GM12878 (cell line): ENCODE data around the gene GATAD2B. TPM values are rescaled to one million over a fixed set of nuclear protein-coding genes. Genes with fewer than 3 reads are reported as not detected.

Experiments
- ATAC-seq: fragments of 200-7000 bp; cut with Tn5 transposase; 3 replicates; pipeline ENCODE4 v1.9.1; 2020; ENCODE audit warnings: mild to moderate bottlenecking, moderate library complexity
- BruUV-seq: library from RNA; stranded (reverse); fragments of 400-500 nt; replicated peaks from 2 replicates; lab custom pipeline; 2021; lab: Mats Ljungman, UMichigan
- CTCF ChIA-PET: fragments of 300-600 bp; sonication (Branson Sonifier 250); formaldehyde crosslinking; extraction: SDS; loops from one replicate; lab custom pipeline; 2021; ENCODE audit warnings: inconsistent platforms; lab: Yijun Ruan, JAX
- POLR2A ChIA-PET: fragments of 350-600 bp; formaldehyde crosslinking; extraction: SDS; loops from one replicate; lab custom pipeline; 2021; ENCODE audit warnings: inconsistent platforms; lab: Charles Lee
- RAD21 ChIA-PET: fragments of 300-600 bp; sonication (Branson Sonifier 250); formaldehyde crosslinking; loops from one replicate; lab custom pipeline; 2023; ENCODE audit warnings: antibody characterized with exemption; ENCODE audit not compliant: unreplicated experiment; lab: Charles Lee
- SMC1A ChIA-PET: fragments of 300-600 bp; sonication (Branson Sonifier 250); formaldehyde crosslinking; loops from one replicate; lab custom pipeline; 2023; ENCODE audit not compliant: unreplicated experiment, uncharacterized antibody; lab: Charles Lee
- DNase-seq: peaks from one replicate; pipeline ENCODE4 v3.0.0-alpha.2; 2011; ENCODE audit warnings: low read depth, low spot score
- FAIRE-seq: peaks from 3 replicates; lab custom pipeline; 2011; peaks lifted over from hg19 to GRCh38; lab: Jason Lieb, UNC
- H2AFZ ChIP-seq: 2 replicates; pipeline ENCODE4 v1.6.0; 2011; ENCODE audit warnings: low read depth, low read length, control low read depth; ENCODE audit not compliant: control insufficient read depth
- H3K27ac ChIP-seq: 2 replicates; pipeline ENCODE4 v1.5.1; 2011; ENCODE audit warnings: control low read depth; ENCODE audit not compliant: control insufficient read depth, insufficient read depth
- H3K27me3 ChIP-seq, 2 experiments: replicated peaks in 1 of 2; 2 replicates each; pipeline versions ENCODE4 v1.6.0 to v1.6.1; 2011; ENCODE audit warnings: low read length in 1 of 2; ENCODE audit not compliant: control insufficient read depth in 2 of 2, insufficient read depth in 2 of 2
- H3K36me3 ChIP-seq, 2 experiments: 2 replicates each; pipeline ENCODE4 v1.5.1; 2011; ENCODE audit warnings: low read length in 1 of 2; ENCODE audit not compliant: control insufficient read depth in 2 of 2, insufficient read depth in 2 of 2
- H3K4me1 ChIP-seq: 2 replicates; pipeline ENCODE4 v1.6.1; 2011; ENCODE audit warnings: mild to moderate bottlenecking, low read length, moderate library complexity, mixed read lengths; ENCODE audit not compliant: control insufficient read depth, insufficient read depth
- H3K4me2 ChIP-seq: 2 replicates; pipeline ENCODE4 v1.6.0; 2011; ENCODE audit warnings: control low read depth; ENCODE audit not compliant: control insufficient read depth, insufficient read depth
- H3K4me3 ChIP-seq: fragments of 200-600 bp; sonication (generic); 2 replicates; pipeline ENCODE4 v1.5.1; 2016
- H3K79me2 ChIP-seq: 2 replicates; pipeline ENCODE4 v1.6.0; 2011; ENCODE audit warnings: low read length; ENCODE audit not compliant: control insufficient read depth, insufficient read depth
- H3K9ac ChIP-seq: 2 replicates; pipeline ENCODE4 v1.8.0; 2011; ENCODE audit warnings: low read length, control low read depth, mixed read lengths; ENCODE audit not compliant: control insufficient read depth, insufficient read depth
- H3K9me3 ChIP-seq: replicated peaks from 3 replicates; pipeline ENCODE4 v1.5.1; 2011; ENCODE audit warnings: mild to moderate bottlenecking, low read length; ENCODE audit not compliant: control insufficient read depth, insufficient read depth
- H4K20me1 ChIP-seq: 2 replicates; pipeline ENCODE4 v1.6.0; 2011; ENCODE audit not compliant: control insufficient read depth, insufficient read depth
- CBFB ChIP-seq: IDR thresholded peaks from 2 replicates; pipeline ENCODE4 v1.6.1; 2016; ENCODE audit warnings: antibody characterized with exemption, low read depth
- CTCF ChIP-seq, 3 experiments: IDR thresholded peaks in 2 of 3; conservative IDR thresholded peaks in 1 of 3; 2 replicates each; pipeline ENCODE4 v1.5.1; 2011; ENCODE audit warnings: low read depth in 3 of 3, low read length in 3 of 3, mild to moderate bottlenecking in 3 of 3, control low read depth in 2 of 3, moderate library complexity in 2 of 3, inconsistent platforms in 1 of 3, mixed read lengths in 1 of 3; ENCODE audit not compliant: control insufficient read depth in 2 of 3, insufficient read depth in 1 of 3; ENCODE audit errors: extremely low read depth in 1 of 3
- DPF2 ChIP-seq: fragments of 450-650 bp; IDR thresholded peaks from 2 replicates; pipeline ENCODE4 v1.6.1; 2017; ENCODE audit warnings: mild to moderate bottlenecking
- HCFC1 ChIP-seq: fragments of 150-350 bp; IDR thresholded peaks from 2 replicates; pipeline ENCODE4 v1.6.1; 2014; ENCODE audit warnings: low read length
- MLLT1 ChIP-seq: fragments of 450-650 bp; IDR thresholded peaks from 2 replicates; pipeline ENCODE4 v1.6.1; 2016; ENCODE audit warnings: mild to moderate bottlenecking
- NBN ChIP-seq: fragments of 450-650 bp; IDR thresholded peaks from 2 replicates; pipeline ENCODE4 v1.6.1; 2016
- NFYA ChIP-seq: IDR thresholded peaks from 2 replicates; pipeline ENCODE4 v1.6.1; 2011; ENCODE audit warnings: low read depth, mild to moderate bottlenecking, low read length, improper control_type of control experiment, borderline replicate concordance
- RAD21 ChIP-seq: IDR thresholded peaks from 2 replicates; pipeline ENCODE4 v1.6.1; 2011; ENCODE audit warnings: mild to moderate bottlenecking, low read depth, low read length, moderate library complexity; ENCODE audit not compliant: insufficient read depth
- RAD51 ChIP-seq: fragments of 450-650 bp; IDR thresholded peaks from 2 replicates; pipeline ENCODE4 v1.6.1; 2016; ENCODE audit warnings: moderate library complexity, mild to moderate bottlenecking, inconsistent platforms
- RUNX3 ChIP-seq: IDR thresholded peaks from 2 replicates; pipeline ENCODE4 v1.6.1; 2012; ENCODE audit warnings: low read length, inconsistent platforms
- SMARCA5 ChIP-seq: fragments of 450-650 bp; IDR thresholded peaks from 2 replicates; pipeline ENCODE4 v1.6.1; 2017; ENCODE audit warnings: mild to moderate bottlenecking
- SMC3 ChIP-seq: IDR thresholded peaks from 2 replicates; pipeline ENCODE4 v1.6.1; 2011; ENCODE audit warnings: low read length, improper control_type of control experiment, borderline replicate concordance
- SP1 ChIP-seq: IDR thresholded peaks from one replicate; pipeline ENCODE4 v1.6.1; 2011; ENCODE audit warnings: low read depth, low read length
- TCF12 ChIP-seq: IDR thresholded peaks from 2 replicates; pipeline ENCODE4 v1.6.1; 2011; ENCODE audit warnings: low read depth, mild to moderate bottlenecking, low read length
- TCF3 ChIP-seq: IDR thresholded peaks from 2 replicates; pipeline ENCODE4 v1.6.1; 2012; ENCODE audit warnings: low read depth, mild to moderate bottlenecking, low read length, borderline replicate concordance; ENCODE audit not compliant: insufficient read depth
- YY1 ChIP-seq: IDR thresholded peaks from 2 replicates; pipeline ENCODE4 v1.6.1; 2011; ENCODE audit warnings: low read depth, mild to moderate bottlenecking, low read length
- ZNF207 ChIP-seq: fragments of 450-650 bp; IDR thresholded peaks from 2 replicates; pipeline ENCODE4 v1.6.1; 2014; ENCODE audit warnings: antibody characterized with exemption, mild to moderate bottlenecking, borderline replicate concordance
- WGBS: methylation state at CpG from one replicate; pipeline ENCODE4 v1.1.6; 2016; ENCODE audit warnings: low lambda C conversion rate; ENCODE audit not compliant: insufficient replicate concordance, insufficient coverage; ENCODE audit errors: missing lambda C conversion rate; 5-methylcytosine and 5-hydroxymethylcytosine counted together
- in situ Hi-C: fragments of 300-500 bp; cut with MboI; formaldehyde crosslinking; loops from 9 replicates; pipeline ENCODE4 v1.14.3; 2018; ENCODE audit warnings: mixed read lengths
- intact Hi-C: fragments of 100-400 bp; cut with micrococcal nuclease; formaldehyde crosslinking; loops from one replicate; pipeline ENCODE4 v1.14.2; 2022; ENCODE audit not compliant: unreplicated experiment
- polyA plus RNA-seq, 11 experiments: library from polyadenylated mRNA; depleted of rRNA in 4 of 11; unstranded in 6 of 11; stranded (reverse) in 5 of 11; fragments of >200 nt; fragmentation: Nextera tagmentation in 4 of 11; fragmentation: Illumina TruSeq in 1 of 11; extraction: Ambion mirVana in 4 of 11; extraction: Trizol in 1 of 11; gene quantifications; 1 replicate in 1 of 11; 2 replicates in 10 of 11; pipeline versions ENCODE4 v1.2.1 to v1.2.3, GENCODE V29; 2011 to 2016; ENCODE audit warnings: inconsistent platforms in 2 of 11, missing spikeins in 2 of 11, low read depth in 1 of 11
- total RNA-seq, 4 experiments: library from RNA; depleted of rRNA in 3 of 4; stranded (reverse); fragments of >200 nt in 3 of 4; fragmentation: Illumina TruSeq in 1 of 4; extraction: Trizol in 1 of 4; gene quantifications; 2 replicates each; pipeline versions ENCODE4 v1.2.1 to v1.2.3, GENCODE V29; 2013 to 2021
- TF ChIP-seq, protein P1 (sequence below): fragments of 450-650 bp; IDR thresholded peaks from 2 replicates; pipeline ENCODE4 v1.6.1; 2017; ENCODE audit warnings: mild to moderate bottlenecking

Gene GATAD2B
- total and polyA plus RNA-seq, 10 of the 15 experiments (the other 5 are each of a cell fraction or from before 2014, with no cell fraction given): 2.4 to 63.1 (median 8.7) TPM

DNA sequence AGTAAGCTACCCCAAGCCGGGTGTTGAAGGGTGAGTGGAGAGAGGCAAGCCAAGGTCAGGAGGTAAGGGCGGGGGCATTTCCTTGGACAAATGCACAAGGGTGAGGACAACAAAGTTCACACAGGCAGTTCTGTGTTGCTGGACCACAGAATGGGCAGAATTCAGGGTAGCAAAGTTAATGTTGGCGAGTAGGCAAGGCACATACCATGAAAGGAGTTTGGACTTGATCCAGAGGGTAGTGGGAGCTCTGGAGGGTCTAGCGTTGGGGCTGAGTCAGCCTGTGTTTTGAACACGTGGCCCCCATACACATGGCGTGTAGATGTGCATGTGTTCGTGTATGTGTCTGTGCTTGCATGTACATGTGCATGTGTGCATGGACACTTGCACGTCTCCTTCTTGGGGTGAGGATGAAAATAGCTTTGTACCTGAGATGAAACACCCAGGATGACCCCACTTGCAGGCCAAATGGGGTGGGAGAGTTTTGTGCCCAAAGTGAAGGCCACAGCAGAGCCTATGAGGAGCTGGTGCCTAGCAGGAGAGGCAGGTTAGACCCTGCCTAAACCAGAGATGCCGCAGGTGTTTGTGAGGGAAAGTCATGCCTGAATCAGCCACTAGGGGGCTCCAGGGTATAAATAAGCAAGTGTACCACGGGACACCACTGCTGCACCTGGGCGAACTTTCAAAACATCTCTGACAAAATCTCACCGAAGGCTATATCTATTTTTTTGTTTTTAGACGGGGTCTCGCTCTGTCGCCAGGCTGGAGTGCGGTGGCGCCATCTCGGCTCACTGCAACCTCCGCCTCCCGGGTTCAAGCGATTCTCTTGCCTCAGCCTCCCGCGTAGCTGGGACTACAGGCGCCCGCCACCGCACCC lies 125.7 kb downstream of the GATAD2B start:
- Histone ChIP-seq H3K4me3 (no peak overlapping the region), H3K79me2 (no peaks in the 10 kb centered on the region), H3K9ac (no peak overlapping the region), H3K9me3 (no peaks in the 10 kb centered on the region), H3K36me3 (peaks cover 0 to 5% of the 10 kb centered on the region in 2 experiments; a peak in 2 of 4 replicates), H4K20me1 (no peaks in the 10 kb centered on the region), H3K4me1 (peaks cover 6% of the 10 kb centered on the region), H2AFZ (no peak overlapping the region), H3K27ac (no peak overlapping the region), H3K4me2 (no peak overlapping the region), H3K27me3 (no peaks in the 10 kb centered on the region)
- ChIA-PET POLR2A (interaction anchor here (1.0 to 1.8 kb wide), 5 partner anchors 126 to 190 kb away, joined by 3 to 6 read pairs (median 4); partner anchors contain the start of gene JTB), SMC1A (interaction anchor here (0.8 to 4.0 kb wide), 14 partner anchors 8 to 189 kb away, joined by 3 to 46 read pairs (median 4); partner anchors contain the start of genes CHTOP, DENND4B, JTB and RAB13), CTCF (interaction anchor here (0.5 to 4.9 kb wide), 30 partner anchors 8 to 475 kb away, joined by 3 to 85 read pairs (median 4); partner anchors contain the start of genes CREB3L4, DENND4B, GATAD2B and JTB), RAD21 (interaction anchor here (0.6 to 3.5 kb wide), 13 partner anchors 21 to 194 kb away, joined by 3 to 33 read pairs (median 4); partner anchors contain the start of genes DENND4B, GATAD2B, RAB13 and RPS27)
- TF ChIP-seq NBN (peak; percentile 62; the same call in 1 of the 2 replicates), CTCF (IDR thresholded peaks at IDR 0.05 in 2 of 3, conservative IDR thresholded peaks at IDR 0.05 in 1 of 3; ENCODE audit: control insufficient read depth in 2 of 3, extremely low read depth in 1 of 3, insufficient read depth in 1 of 3, low read depth in 3 of 3, low read length in 3 of 3) (peak; percentile 81 to 90 (median 86)), NFYA (no peak), YY1 (peak; percentile 67), HCFC1 (peak; percentile 28; the same call in 1 of the 2 replicates), TCF3 (peak; percentile 67; the same call in 1 of the 2 replicates), SMARCA5 (0 out of 2 replicates have a peak, but pooled peaks have one; percentile 38), RAD51 (0 out of 2 replicates have a peak, but pooled peaks have one; percentile 31), RAD21 (peak; percentile 88), TCF12 (peak; percentile 77), SP1 (no peak), DPF2 (no peak), ZNF207 (no peak), CBFB (no peak), MLLT1 (peak; percentile 67; the same call in 1 of the 2 replicates), SMC3 (peak; percentile 93), RUNX3 (peak; percentile 33; the same call in 1 of the 2 replicates)
- TF ChIP-seq, protein P1, sequence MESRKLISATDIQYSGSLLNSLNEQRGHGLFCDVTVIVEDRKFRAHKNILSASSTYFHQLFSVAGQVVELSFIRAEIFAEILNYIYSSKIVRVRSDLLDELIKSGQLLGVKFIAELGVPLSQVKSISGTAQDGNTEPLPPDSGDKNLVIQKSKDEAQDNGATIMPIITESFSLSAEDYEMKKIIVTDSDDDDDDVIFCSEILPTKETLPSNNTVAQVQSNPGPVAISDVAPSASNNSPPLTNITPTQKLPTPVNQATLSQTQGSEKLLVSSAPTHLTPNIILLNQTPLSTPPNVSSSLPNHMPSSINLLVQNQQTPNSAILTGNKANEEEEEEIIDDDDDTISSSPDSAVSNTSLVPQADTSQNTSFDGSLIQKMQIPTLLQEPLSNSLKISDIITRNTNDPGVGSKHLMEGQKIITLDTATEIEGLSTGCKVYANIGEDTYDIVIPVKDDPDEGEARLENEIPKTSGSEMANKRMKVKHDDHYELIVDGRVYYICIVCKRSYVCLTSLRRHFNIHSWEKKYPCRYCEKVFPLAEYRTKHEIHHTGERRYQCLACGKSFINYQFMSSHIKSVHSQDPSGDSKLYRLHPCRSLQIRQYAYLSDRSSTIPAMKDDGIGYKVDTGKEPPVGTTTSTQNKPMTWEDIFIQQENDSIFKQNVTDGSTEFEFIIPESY: peak; percentile 83; the same call in 1 of the 2 replicates
- peak; percentile 93 for ATAC-seq
- intact Hi-C loops: loop anchor here (1.0 to 5.0 kb wide), 3 partner anchors 149 to 475 kb away; partner anchors contain the start of genes DENND4B, HAX1 and RAB13
- in situ Hi-C loops: loop anchor here (10.0 kb wide), 1 partner anchor 188 kb away; the partner anchor contains the start of gene RAB13
- DNase-seq: no peak
- FAIRE-seq: peak; percentile 99
- no TSS peak for BruUV-seq
- 37% methylated on average over 26 of the region's 26 CpGs for WGBS
